HG02938 (cell line): ENCODE data around the gene DOCK10.

ENCODE experiments used
- ATAC-seq: cut with Tn5 transposase; IDR thresholded peaks from one replicate; pipeline ENCODE4 v1.9.1; 2021; ENCODE audit warnings: mild to moderate bottlenecking, moderate library complexity; ENCODE audit not compliant: unreplicated experiment

The DOCK10 gene

DNA sequence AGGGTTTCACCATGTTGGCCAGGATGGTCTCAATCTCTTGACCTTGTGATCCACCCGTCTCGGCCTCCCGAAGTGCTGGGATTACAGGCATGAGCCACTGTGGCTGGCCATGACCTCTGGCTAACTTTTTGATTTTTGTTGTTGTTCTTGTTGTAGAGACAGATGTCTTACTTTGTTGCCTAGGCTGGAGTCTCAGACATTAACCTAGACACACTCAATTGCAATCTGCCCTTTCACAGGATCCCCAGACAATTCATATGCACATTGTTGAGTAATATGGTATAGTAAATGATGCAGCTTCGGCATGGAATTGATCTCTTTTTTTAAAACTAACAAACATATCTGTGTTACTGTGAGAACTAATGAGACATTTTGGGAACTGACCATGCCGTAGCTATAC is 195.6 kb downstream of the DOCK10 start:
- no peak for ATAC-seq

DNA sequence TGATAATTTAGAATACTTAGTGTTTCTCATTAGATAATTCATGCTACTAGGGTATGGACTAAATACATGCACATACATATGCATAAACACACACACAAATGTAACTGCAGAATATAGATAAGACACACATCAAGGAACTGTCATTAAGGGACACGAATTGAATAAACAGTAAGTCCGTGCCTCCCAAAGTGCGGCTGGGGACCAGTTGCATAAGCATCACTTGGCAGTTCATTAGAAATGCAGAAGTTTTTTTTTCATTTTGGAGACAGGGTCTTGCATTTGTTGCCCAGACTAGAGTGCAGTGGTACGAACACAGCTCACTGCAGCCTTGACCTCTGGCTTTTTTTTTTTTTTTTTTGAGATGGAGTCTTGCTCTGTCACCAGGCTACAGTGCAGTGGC is 196.1 kb downstream of the DOCK10 start:
- no peak for ATAC-seq

DNA sequence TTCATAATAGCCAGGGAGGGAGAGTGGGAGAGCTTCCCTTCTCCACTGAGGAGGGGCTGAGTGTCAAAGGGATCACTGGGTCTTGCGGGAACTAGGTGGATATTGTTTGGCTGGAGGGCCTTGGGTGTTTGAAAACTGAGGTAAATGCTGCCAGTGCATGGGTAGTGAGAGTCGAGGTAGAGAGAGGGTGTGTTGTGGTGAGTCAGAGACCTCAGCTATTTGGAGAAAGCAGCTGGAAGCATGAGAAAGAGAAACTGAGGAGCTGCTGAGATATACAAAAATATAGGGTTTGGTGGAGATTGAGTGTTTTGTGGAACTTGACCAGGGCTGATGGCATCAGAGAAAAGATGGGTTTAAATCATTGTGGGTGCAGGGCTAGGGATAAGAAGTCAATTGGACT is 199.1 kb downstream of the DOCK10 start:
- ATAC-seq = no peak

DNA sequence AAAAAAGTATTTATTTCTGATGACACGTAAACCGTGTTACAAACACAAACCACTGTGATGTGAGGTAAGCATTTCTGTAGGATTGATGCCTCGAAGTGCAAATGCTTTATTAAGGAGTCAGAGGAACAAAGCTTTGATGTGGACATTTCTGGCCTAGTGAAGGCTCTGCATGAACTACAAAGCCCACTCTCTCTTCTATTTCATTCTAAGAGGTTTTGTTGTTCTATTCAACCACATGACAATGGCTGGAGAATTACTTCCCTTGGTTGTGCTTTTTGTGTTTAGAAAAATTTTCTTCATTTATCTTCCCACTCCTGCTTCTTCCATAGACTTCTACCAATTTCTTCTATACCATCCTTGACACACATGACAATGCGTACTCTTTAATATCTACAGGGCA is 200.4 kb downstream of the DOCK10 start:
- no peak for ATAC-seq

DNA sequence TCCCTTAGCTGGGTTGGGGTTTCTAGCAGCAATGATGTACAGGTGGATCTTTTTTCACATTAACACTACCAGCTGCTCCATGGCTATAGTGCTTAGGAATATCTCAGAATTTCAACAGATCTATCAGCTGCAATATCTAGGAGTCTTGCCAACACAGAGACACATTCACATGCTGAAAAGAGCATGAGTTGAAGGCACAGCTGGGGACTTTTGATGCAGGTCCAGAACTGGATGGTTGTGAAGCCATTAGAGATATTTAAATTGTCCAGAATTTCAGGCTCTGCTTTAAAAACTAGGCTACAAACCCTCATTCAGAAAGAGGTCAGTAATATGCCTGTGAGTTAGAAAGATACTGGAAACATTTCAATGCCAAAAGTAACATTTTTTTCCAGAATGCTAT is 203.9 kb downstream of the DOCK10 start:
- no peak for ATAC-seq

DNA sequence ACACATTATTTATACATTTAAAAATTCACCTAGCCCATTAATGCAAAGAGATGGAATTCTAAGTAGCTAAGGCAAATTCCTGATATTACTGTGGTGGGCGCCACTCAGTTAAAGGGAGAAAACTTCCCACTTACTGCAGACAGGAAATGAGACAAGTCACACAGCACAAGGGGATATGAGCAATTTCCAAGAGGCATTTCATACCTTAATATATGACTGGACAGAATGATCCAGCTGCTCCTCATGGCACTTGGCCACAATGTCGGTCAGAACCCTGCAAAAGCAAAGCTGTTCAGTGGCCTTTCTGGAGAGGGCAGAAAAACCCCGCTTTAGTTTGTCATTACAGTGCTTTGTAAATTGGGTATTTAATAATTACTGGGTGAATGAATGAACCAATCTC is 204.7 kb downstream of the DOCK10 start:
- no peak for ATAC-seq

DNA sequence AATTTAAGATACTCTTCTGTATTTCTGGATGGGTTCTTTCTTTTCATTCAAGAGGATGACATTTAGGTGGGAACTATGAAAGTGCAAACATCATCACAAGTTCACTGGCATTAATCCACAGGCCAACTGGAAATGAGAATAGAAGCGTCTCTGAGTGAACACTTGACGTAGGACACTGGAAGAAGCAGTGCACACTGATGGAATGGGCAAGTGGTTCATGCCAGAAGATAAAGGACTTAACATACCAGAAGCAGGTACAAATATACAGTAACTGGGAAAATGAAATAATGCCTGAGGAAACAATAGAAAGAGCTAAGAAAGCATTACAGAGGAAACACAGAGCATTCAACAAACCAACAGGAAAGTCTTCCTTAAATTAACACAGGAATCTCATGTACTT is 205.2 kb downstream of the DOCK10 start:
- ATAC-seq = no peak

DNA sequence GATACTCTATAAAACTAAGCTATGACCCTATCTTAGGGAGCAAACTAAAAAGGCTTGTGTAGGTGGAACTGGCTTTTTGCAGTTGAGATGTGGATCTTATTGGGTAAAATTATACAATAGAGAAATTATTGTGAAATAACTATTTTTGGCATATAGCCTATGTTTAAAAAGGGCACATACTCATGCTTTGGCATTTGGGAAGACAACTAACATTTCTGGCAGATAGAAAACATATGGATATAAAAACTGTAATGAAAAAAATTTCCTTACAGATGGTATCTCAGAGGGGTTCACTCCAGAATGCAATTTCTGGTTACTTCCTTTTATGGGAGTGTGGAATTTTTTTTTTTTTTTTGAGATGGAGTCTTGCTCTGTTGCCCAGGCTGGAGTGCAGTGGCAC is 206.0 kb downstream of the DOCK10 start:
- no peak for ATAC-seq

DNA sequence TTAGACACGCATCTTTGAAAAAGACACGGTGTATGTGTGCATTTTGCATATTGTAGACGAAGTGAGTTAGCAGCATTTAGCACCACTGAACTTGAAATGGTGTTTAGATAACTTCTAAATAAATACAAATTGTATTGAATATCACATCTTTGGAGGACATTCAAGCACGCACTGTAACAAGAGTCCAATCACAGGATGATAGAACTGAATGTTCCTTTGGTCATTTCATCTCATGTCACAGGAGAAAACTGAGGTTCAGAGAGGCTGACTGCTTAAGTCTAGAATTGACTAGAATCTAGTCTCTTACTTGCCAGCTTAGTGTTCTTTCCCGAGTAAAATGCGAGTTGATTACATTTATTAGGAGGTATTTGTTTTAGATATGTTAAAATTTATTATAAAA is 206.9 kb downstream of the DOCK10 start:
- ATAC-seq = no peak

DNA sequence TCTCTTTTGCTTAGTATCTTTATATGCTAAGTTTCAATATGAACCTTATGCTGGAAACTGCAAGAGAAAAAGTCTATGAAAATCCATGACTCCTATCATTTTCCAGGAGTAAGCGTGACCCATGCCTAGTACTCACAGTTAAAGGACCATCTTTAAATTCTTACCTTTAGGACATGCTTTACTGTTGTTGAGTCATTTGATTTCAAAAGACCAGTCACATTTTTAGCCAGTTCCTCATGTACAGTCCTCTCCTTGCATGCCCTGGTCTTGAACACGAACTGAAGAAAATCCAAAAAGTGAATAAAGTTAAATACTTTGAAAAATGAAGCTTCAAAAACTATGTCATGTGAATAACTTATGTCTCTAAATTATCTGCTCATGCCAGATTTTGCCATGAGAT is 208.3 kb downstream of the DOCK10 start:
- ATAC-seq = no peak

DNA sequence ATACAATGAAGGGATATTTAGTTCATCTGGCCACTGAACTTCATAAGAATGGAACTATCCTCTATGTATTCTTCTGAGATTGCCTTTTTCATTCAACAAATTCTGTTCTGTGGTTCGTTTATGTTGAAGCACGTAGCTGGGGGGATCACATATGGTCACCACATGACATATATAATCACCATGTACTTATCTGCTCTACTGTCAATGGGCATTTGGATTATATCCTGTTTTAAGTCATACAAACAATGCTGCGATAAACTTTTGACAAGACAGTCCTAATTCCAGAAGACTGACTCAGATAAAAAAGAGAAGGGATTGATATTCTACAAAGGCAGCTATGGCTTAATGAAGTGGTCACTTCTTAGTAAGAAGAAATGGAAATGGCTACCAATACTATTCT is 210.1 kb downstream of the DOCK10 start:
- no peak for ATAC-seq

DNA sequence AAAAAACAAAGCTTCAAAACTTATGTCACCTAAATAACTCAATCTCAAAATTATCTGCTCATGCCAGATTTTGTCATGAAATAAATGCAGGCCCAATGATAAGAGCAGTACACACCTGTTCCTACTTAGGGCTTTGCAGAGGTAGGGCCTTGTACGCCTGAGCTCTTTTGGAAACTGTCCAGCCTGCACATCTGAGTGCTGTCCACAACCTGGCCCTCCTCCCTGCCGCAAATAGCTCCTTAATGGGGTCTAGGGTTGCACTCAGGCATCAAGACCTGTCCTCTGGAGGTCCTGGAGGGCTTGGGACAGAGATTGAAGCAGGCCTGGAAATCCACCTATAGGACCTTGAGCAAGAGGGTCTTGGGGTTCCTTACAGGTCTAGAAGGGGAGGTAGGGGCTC is 210.7 kb downstream of the DOCK10 start:
- no peak for ATAC-seq

DNA sequence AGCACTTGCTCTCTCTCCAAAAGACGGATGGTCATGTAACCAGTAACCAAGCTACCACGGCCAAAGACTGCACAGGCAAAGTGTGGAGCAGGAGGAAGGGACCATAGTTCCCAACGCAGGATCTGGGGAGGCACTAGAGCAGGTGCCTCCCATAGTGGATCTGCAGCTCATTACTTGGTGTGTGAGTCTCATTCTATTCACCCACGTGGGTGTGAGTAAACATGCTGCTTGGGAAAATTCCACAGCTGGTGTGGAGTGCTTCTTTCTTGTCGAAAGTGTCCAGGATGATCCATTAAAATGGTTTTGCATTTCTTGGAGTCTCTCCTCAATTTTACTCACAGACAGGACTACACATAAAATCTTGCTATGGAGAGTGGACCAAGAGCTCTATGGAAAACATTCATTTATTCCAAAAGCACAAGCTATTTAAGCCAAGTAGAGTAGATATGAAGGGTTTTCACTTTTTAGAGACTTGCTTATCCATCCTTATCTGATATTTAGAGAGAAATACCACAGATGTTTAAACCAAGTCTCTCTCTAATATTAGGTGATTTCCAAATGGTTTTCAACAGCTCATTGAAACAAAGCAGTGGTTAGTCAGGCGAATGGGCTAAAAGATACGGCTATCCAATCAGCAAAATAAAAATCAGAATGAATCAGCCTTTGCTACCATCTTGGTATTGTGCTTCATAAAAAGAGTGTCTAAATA is 221.8 kb downstream of the DOCK10 start:
- ATAC-seq = no peak

DNA sequence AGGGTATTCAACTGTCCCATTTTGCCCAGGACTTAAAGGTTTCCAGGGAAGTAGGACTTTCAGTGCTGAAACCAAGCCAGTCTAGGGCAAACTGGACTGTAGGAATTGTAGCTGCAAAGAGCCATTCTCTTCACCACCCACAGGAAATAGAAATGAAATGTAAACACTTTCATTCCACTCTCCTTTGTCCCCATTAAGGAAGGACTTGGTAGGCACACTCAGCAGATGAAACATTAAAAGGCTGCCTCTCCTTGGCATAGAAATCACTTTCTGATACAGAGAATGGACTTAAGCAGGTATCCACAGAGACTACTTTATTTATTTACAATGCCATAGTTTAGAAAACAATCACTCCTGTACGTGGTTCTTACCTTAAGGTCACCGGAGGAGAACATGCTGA is 223.2 kb downstream of the DOCK10 start:
- no peak for ATAC-seq

DNA sequence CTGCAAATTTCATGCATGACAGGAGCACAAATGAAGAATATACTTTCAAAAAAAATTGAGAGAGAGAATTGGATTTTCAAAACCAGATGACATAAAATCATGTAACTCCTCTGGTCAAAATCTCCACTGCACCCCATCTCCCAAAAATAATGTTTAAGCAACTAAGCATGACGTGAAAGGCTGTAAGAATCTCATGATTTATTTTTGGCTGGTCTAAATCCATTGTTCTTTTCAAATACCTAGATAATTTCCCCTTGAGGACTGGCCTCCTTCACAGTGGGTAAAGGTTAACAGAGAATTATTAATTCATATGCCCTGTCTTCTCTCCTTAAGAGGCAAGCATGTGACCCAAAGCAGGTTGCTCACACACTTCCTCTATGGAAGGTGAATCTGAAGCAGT is 224.6 kb downstream of the DOCK10 start:
- no peak for ATAC-seq

DNA sequence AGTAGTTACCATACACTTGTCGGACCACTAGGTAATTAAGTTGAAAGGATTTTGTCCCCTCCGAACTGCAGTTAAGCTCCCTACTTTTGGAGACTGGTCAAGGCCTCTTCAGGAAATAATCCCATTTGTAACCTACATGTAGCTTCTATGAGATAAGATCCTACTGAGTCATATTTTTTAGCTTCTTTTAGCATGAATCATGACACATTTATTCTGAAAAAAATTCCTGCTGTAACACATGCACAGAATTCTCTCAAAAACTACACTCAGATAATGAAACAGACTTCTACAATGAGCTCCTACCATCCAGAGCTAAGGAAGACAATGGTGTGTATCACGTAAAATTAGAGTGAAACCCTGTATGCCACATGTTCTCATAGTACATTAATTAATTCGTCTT is 225.5 kb downstream of the DOCK10 start:
- ATAC-seq = no peak

DNA sequence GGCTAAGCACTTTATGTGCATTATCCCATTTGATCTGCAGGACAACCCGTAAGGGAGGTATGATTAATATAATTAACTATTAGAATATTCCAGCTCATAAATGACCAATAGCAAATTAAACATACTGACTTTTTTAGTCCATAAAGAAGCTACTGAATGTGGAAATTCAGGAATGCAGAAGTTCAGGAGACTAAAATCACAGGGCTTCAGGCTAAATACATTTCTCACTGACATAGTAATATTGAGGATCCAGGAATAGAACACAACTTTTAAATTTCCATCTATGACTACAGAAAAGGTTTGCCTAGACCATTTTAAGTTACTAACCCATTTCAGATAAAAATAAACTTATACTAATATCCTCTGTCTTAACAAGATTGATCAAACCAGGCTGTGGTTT is 228.7 kb downstream of the DOCK10 start:
- no peak for ATAC-seq

DNA sequence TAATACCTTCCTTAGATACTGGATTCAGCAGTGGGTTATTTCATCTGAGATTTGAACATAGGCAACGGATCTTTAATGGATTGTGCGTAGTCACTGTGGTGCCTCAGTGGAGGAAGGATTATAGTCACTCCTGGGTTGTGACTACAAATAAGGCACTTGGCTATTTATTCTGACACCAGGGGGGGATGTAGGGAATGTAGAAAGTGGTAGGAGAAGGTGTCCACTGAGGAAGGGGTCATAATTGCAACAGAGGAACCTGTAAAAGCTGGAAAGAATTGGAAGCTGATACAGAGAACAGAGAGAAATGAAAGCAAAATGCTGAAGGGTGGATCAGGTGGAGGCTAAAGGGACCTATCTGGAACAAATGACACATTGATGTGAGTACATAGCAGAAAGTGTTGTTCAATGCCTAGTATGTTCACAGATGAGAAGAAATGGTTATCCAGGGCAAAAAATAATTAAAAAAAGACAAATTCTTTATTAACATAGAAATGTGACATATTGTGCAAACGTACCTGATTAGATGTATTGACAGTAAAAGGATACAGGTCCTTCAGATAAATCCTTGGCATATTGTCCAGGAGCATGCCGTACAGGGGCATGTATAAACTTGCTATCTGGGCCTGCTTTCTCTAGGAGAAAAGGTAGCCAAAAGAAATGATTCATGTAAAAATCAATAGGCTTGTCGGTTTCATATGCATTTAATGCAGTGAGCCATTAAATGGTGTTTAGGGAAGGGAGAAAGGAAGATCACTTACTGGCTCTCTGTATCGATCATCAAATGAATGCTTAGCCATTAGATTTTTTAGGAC is 234.9 kb downstream of the DOCK10 start:
- no peak for ATAC-seq

DNA sequence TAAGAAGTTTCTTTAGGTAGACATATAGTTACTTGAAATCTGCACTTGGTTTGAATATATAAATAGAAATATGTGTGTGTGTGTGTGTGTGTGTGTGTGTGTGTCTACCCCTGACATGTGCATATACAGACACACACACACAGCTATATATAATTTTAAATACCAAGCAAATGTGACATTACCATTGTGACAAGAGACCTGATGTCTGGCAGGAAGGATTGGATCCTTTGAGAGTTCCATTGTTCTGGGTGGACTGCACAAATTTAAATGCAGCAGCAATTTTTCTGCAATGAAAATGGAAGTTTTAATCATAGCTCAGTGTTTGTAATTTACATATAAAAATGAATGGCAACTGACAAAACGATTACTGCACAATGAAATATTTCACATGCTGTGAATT is 238.3 kb downstream of the DOCK10 start:
- no peak for ATAC-seq

DNA sequence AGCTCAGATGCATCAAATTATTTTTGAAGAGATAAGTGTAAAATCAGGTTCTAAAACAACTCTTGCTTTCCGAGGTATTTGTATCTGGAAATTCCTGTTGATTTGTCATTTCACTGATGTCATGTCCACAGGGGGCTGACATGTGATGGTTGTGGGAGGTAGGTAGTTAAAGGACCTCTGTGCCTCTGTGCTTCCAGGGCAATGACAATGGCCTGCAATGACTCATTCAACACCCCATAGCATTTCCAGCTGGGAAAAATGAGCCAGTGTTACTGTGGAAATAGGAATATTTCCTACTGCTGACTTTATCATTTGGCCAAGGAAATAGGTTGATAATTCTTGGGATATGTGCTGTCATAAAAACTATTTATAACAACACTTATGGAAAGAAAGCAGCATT is 239.9 kb downstream of the DOCK10 start:
- ATAC-seq = no peak

DNA sequence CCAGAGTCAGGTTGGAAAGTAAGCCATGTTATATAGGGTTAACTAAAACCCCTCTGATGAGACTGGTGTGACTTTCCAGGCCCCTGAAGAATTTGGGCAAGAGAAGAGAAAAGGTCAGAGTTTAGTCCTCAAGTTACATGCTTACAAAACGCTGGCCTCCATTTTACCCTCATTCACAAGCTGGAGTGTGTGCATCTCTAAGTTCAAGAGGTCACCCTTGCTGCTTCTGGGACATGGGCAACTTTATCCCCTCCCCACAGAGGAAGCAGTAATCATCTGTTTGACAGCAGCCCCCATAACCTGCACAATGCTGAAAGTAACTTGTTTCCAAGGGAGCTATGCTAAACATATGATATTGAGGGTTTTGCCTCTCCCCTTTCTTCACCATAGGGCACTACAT is 240.9 kb downstream of the DOCK10 start:
- ATAC-seq = no peak

DNA sequence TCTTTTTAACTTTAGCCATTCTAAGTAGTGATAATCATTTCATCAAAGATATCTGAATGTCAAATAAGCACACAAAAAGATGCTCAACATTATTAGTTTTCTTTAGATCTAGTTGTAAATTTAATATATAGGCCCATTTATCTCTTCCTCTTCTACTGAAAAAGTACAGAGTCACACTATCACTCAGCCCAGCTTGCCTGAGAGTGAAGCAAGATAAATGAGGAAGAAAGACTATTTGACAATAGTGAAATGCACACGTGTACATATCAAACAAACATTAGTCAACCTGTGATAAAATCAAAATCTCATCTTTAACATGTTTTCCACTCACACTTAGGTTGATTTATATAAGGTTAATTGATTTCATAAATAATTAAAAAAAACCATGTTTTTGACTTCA is 242.6 kb downstream of the DOCK10 start:
- no peak for ATAC-seq

DNA sequence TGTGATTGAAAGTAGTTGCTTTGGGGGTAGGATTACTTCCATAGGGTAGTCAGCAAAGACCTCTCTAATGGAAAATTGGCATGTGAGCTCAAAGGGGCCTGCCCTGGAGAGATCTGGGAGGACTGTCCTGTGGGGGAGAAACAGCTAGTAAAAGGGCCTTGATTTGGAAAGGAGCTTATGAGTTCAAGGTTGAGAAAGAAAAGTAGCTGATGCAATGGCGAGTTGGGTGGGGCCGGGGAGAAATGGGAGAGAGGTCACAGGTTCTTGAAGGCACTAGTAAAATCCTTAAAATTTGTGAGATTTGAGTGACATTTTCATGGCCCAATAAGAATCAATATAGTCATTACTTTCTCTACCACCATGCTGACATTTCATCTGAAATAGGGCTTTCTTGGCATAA is 244.1 kb downstream of the DOCK10 start:
- ATAC-seq = no peak
